NCI-H510A treated with DMSO at 0.1 percent for 48 hours (cell line): ENCODE measurements around the gene CSRNP3.

Experiments
- DNase-seq: peaks from one replicate; lab custom pipeline; 2025; lab: John Stamatoyannopoulos, UW

Gene CSRNP3

GRCh38 chr2:165469417-165469816 is at the start of gene CSRNP3:
Gene CSRNP3 (plus strand): TSS chr2:165469698. CDS start chr2:165595066, 125,368 bp downstream.
- peak; percentile 91 for DNase-seq

GRCh38 chr2:165420231-165420630 is 49.3 kb upstream of the CSRNP3 start:
- DNase-seq, result no peak

- no peak for DNase-seq
These were observed 46.4 kb upstream of the CSRNP3 start for GRCh38 chr2:165423081-165423480.

GRCh38 chr2:165425556-165425955 is 43.9 kb upstream of the CSRNP3 start:
- no peak for DNase-seq

- DNase-seq, result no peak
These were observed 41.8 kb upstream of the CSRNP3 start for GRCh38 chr2:165427686-165428085.

GRCh38 chr2:165428926-165429325 is 40.6 kb upstream of the CSRNP3 start:
- no peak for DNase-seq

GRCh38 chr2:165431014-165431413 is 38.5 kb upstream of the CSRNP3 start:
- DNase-seq, result no peak

- DNase-seq, result no peak
These were observed 37.1 kb upstream of the CSRNP3 start for GRCh38 chr2:165432234-165432966.

GRCh38 chr2:165434865-165435496 is 34.5 kb upstream of the CSRNP3 start:
- no peak for DNase-seq

GRCh38 chr2:165435611-165436010 is 33.9 kb upstream of the CSRNP3 start:
- no peak for DNase-seq

GRCh38 chr2:165436559-165436958 is 32.9 kb upstream of the CSRNP3 start:
- no peak for DNase-seq

GRCh38 chr2:165440367-165440766 is 29.1 kb upstream of the CSRNP3 start:
- DNase-seq, result no peak

GRCh38 chr2:165443511-165443910 is 26.0 kb upstream of the CSRNP3 start:
- DNase-seq, result peak; percentile 23

- no peak for DNase-seq
These were observed 21.1 kb upstream of the CSRNP3 start for GRCh38 chr2:165448406-165448805.

GRCh38 chr2:165450156-165450555 is 19.3 kb upstream of the CSRNP3 start:
- no peak for DNase-seq

GRCh38 chr2:165452327-165452726 is 17.2 kb upstream of the CSRNP3 start:
- DNase-seq, result no peak

- DNase-seq, result no peak
These were observed 15.9 kb upstream of the CSRNP3 start for GRCh38 chr2:165453561-165454094.

GRCh38 chr2:165454905-165455304 is 14.6 kb upstream of the CSRNP3 start:
- DNase-seq, result no peak

- DNase-seq, result no peak
These were observed 13.5 kb upstream of the CSRNP3 start for GRCh38 chr2:165456027-165456426.

GRCh38 chr2:165462443-165462842 is 7.1 kb upstream of the CSRNP3 start:
- no peak for DNase-seq

GRCh38 chr2:165466386-165466785 is 3.1 kb upstream of the CSRNP3 start:
- DNase-seq, result no peak

GRCh38 chr2:165467921-165468320 is 1.6 kb upstream of the CSRNP3 start:
- DNase-seq, result no peak

GRCh38 chr2:165470361-165470760 is 863 bp downstream of the CSRNP3 start:
- DNase-seq, result no peak
